Measurements from ENCODE around the gene CTAG1A.
"Not testable (repeated sequence)": the region's sequence is repeated elsewhere in the genome, so short reads cannot be mapped to it uniquely, and the experiment has no call there.

CTAG1A gene

DNA sequence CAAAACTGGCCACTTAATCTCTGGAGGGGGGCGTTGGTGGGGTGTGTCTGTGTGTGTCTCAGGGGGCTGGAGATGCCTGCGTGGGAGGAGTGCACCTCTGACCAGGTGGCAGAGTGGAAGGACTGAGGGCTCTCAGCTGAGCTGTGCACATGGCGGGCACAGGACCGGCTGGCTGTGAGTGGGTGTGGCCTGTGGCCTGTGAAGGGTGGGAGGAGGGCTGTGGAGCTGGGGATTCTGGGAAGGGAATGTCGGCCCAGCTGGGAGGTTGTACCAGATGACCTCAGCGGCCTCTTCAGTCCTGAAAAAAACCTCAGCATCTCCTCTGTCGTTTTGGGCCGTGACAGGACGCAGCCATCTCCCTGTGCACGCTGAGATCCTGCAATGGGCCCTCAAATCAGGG is 22.6 kb upstream of the CTAG1A start:
- DNase-seq (ENCODE audit: insufficient read length, low spot score); FAIRE-seq: not testable (repeated sequence)

DNA sequence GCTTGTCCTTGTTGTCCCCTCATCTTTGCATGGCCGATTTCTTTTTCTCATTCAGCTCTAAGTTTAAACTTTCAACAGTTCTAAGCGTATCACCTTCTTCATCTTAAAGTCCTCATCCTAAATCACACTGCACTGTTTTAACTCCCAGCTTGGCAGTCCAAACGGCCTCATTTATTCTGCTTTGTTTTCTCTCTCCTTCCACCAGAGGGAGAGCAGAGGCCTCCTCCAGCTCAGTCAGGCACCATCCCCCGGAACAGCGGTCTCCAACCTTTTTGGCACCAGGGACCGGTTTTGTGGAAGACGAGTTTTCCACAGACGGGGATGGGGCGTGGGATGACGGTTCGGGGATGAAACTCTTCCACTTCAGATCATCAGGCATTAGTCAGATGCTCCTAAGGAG is 14.6 kb upstream of the CTAG1A start:
- not testable (repeated sequence) for FAIRE-seq; DNase-seq (ENCODE audit: insufficient read length, low spot score)

DNA sequence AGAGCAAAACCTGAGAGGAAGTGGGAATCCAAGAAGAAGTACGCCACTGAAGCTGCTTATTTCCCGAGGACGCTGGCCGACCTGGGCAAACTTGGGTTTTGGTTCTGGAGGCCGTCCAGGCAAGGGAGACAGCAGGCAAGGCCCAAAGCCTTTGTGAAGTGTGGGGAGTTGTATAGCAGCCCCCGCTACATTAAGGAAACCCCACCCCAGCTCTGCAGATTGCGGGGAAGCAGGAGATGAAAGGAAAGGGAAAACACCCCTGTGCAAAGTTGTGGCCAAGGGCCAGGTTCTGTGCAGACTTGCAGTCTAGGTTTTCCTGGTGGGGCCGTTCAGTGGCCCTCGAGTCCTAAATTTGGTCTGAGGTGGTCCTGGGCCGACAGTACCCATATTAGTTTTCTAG is 11.9 kb upstream of the CTAG1A start:
- not testable (repeated sequence) for FAIRE-seq; DNase-seq (ENCODE audit: insufficient read length, low spot score)

DNA sequence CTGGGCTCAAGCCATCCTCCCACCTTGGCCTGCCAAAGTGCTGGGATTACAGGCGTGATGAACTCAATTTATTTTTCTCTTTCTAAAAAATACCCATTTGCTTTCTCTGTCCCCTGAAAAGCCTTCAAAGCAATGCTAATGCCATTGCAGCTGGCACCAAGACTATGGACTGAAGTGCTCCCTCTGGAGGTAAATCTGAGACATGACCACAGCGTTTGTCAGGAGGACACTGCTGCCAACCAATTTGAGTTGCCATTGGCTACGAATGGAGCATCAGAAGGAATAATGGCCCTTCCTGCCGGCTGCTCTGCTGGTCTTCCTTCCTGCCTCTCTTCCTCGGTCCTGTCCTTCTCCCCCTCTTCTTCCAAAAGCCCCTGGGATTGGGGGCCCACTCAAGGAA is 9.9 kb upstream of the CTAG1A start:
- peak; percentile 96 for FAIRE-seq
- DNase-seq (ENCODE audit: insufficient read length, low spot score) = not testable (repeated sequence)

DNA sequence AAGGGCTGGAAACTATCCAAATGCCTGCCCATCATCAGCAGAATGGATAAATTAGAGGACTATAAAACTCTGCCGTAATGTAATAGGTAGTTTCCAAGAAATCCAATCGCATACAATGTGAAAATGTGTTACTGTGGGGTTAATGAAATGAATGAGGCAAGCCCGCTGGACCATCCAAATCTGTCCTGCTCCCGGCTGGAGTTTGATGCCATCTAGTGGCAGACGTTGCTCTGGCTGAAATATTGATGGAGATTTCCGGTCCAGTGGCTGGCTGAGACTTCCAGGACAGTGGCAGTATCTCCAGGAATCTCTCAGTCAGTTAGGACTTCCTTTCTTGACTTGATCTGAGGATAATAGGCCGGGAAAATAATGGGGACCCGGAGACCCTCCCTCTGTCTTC is 1.9 kb upstream of the CTAG1A start:
- not testable (repeated sequence) for FAIRE-seq; DNase-seq (ENCODE audit: insufficient read length, low spot score)

DNA sequence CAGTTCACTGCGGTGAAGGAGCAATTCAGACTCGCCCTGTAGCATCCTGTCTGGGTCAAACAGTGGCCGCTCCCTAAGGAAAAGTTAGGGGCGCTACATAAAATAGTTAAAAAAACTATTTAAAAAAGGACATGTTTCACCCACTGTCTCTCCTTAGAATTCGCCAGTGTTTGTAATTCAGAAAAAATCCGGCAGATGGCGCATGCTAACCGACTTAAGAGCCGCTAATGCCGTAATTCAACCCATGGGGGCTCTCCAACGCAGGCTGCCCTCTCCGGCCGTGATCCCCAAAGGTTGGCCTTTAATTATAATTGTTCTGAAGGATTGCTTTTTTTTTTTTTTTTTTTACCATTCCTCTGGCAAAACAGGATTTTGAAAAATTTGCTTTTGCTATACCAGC is 5.5 kb downstream of the CTAG1A start:
- DNase-seq (ENCODE audit: insufficient read length, low spot score) = not testable (repeated sequence)
- FAIRE-seq = peak; percentile 28

DNA sequence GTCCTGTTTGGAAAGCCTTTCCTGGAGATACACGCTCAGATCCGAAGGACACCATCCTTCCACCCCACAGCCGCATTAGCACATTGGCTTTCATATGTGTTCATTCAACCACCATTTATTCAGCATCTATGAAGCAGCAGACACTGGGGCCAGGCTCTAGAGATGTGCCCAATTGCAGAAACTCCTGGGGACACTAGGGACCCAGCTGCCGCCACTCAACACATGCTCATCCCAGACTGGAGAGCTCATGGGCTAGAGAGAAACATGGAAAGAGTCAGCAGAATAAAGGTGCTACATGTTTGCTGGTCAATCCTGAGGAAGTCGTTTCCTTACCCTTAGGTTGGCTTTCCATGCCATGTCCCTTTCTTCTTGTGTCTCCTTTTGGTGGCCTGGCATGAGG is 7.6 kb downstream of the CTAG1A start:
- FAIRE-seq = no peak
- no peak for DNase-seq (ENCODE audit: insufficient read length, low spot score)

DNA sequence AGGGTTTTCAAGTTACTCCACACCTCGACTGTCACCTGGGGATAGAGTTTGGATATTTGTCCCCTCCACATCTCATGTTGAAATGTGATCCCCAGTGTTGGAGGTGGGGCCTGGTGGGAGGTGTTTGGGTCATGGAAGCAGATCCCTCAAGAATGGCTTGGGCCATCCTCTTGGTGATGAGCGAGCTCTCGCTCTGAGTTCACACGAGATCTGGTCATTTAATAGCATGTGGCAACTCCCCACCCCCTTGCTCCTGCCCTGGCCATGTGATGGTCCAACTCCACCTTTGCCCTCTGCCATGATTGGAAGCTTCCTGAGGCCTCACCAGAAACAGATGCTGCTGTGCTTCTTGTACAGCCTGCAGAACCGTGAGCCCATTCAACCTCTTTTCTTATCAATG is 8.3 kb downstream of the CTAG1A start:
- FAIRE-seq (no peak), DNase-seq (ENCODE audit: insufficient read length, low spot score) (no peak)

DNA sequence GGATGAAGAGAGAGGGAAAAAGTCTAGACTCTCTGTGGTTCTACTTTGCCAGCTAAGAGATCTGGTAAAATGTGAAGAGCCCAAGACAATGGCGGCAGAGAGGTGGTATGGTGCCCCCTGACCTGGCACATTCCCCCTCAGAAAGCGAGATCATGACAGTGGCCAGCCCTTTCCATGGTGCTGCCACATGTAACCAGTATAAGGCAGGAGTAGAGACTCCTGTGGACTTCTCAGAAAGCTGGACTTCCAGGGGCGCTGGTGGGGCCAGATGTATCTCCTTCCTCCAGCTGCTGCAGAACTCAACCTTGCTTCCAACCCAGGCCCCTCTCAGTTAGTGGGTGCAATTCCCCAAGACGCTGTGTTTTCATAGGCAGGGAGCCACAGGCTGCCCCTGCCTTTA is 9.6 kb downstream of the CTAG1A start:
- FAIRE-seq = no peak

DNA sequence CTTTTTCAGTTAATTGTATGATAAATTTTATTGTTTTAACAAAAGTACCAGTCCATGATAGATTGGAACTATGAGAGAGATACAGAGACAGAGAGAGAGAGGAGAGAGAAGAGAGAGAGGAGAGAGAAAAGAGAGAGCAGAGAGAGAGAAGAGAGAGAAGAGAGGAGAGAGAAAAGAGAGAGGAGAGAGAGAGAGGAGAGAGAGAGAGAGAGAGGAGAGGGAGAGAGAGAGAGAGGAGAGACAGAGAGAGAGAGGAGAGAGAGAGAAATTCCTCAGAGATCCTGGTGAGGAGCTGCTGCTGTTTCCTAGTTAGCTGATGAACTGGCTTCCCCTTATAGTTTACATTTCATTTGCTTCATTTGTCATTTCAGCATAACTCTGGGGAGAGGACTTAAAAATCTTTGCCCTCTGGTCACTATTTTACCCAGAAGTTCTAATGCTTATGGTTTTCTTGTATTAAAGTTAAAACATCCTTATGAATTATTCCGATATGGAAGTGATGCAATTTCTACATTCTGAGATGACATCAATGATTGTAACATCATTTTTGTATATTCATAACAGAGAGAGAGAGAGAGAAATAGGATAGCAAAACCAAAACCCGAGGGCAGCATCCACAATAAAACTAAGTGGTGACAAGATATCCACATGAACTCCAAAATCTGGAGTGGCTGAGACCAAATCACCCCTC is 10.8 kb downstream of the CTAG1A start:
- FAIRE-seq = no peak
- no peak for DNase-seq (ENCODE audit: insufficient read length, low spot score)

More for the DNA sequence above, 9.6 kb downstream of the CTAG1A start:
- no peak for DNase-seq (ENCODE audit: insufficient read length, low spot score)

DNA sequence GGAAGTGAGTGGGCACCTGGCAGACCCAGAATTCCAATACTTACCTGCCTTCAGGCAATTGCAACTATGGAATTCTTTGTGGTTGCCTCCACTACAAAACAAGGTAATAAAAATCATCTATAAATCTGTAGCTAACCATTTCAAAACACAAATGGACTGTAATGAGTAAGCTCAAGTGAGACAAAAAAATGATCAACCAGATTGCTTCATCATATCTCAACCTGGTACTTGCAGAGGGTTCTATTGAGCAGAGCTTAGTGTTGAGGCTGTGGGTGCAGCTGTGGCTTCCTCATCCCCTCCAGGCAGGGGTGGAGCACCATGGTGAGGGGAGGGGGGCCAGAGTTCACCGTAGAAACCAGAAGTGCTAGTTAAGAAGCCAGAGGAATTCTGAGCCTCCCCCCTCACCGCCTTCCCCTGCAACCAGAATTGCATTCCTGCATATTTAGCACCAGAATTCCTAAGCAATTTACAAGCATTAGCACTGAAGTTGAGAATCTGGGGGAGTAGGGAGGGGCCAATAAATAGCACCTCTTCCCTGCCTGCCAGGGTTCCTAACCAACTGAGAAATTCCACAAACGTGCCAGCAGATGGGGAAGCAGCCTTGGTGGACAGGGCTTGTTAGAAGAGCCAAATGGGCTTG is 11.5 kb downstream of the CTAG1A start:
- FAIRE-seq (no peak), DNase-seq (ENCODE audit: insufficient read length, low spot score) (peak; percentile 51)

DNA sequence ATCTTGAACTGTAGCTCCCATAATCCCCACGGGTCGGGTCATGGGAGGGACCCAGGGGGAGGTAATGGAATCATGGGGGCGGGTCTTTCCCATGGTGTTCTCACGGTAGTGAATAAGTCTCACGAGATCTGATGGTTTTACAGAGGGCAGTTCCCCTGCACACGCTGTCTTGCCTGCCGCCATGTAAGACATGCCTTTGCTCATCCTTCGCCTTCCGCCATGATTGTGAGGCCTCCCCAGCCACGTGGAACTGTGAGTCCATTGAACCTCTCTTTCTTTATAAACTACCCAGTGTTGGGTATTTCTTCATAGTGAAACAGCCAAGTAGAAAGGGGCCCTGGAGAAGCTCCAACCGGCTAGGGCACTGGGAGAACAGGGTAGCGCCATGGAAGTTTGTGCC is 12.3 kb downstream of the CTAG1A start:
- DNase-seq (ENCODE audit: insufficient read length, low spot score) (no peak), FAIRE-seq (no peak)

DNA sequence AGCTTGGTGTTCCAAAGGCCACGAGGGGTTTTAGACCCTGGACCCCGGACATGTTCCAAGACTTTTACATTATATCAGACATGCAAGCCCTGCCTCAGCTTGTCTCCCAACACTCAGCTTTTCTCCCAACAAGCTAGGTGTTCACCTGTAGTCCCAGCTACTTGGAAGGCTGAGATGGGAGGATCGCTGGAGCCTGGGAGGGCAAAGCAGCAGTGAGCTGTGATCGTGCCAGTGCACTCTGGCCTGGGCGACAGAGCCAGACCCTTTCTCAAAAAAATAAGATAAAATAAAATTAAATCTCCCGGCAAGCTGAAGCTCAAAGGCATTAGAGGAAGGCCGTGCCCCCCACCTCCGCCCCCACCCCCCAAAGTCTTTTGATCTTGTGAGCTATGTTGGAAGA is 13.7 kb downstream of the CTAG1A start:
- FAIRE-seq = no peak
- DNase-seq (ENCODE audit: insufficient read length, low spot score) = no peak

DNA sequence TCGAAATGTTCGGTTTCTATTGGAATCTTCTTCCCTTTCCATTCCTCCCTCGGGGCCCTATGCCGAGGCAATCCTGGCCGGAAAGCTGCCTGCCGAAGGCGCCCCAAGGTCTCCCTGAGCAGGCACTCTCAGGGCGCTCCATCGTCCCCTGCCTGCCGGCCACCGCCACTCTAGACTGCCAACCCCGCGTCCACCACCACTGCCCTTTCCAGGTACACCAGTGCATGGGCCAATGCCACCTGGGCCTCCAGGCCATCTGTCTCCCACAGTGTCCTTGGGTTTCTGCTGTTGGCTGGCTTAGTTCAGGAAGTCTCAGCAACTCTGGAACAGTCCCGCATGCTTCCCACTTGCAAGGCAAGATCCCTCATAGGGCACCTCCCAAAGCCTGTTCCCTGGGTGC is 14.6 kb downstream of the CTAG1A start:
- FAIRE-seq = no peak

DNA sequence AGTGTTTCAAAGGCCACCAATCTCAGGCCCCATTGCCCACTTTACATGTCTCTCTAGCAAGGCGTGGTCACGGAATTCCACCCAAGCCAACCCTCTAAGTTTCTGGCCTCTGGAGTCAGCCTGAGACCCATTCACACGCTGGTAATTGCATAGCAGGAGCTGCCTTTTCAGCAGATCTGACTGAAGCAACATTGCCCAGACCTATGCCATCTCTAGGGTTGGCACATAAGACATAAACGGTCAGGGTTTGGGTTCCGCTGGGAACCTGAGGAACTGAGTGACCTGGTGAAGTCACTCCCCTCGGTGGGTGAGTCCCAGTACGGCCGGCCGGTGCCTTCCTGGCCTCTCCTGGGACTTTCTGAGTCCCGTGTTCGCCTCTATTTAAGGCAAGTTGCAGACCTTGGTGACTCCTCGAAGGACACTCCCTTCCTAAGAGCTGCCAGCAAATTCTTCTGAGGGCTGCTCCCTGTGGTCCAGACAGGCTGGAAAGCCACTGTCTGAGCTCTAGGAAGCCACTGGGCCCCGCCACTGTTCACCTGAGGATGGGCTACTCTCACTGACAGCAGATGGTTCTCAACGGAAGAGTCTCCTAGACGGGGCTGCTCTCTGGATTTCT is 15.9 kb downstream of the CTAG1A start:
- no peak for FAIRE-seq
- no peak for DNase-seq (ENCODE audit: insufficient read length, low spot score)

More for the DNA sequence above, 14.6 kb downstream of the CTAG1A start:
- DNase-seq (ENCODE audit: insufficient read length, low spot score) = no peak

DNA sequence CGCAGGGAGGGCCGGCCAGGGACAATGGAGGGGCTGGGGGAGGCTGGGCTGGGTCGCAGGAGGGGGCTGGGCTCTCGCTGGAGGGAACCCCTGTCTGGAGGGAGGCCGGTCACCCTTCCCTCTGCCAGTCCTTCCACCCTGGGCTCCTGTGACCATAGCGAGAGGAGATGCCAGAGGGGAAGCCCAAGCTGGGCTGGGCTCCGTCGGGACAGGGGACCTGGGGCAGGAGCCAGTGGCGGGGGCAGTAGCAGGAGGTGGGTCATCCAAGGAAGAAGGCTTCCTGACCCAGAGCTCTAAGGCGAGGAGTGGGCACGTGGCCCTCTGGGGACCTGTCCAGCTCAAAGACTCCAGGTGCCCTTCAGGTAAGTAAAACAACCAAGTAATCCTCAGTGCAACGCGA is 17.3 kb downstream of the CTAG1A start:
- DNase-seq (ENCODE audit: insufficient read length, low spot score) (no peak), FAIRE-seq (no peak)

DNA sequence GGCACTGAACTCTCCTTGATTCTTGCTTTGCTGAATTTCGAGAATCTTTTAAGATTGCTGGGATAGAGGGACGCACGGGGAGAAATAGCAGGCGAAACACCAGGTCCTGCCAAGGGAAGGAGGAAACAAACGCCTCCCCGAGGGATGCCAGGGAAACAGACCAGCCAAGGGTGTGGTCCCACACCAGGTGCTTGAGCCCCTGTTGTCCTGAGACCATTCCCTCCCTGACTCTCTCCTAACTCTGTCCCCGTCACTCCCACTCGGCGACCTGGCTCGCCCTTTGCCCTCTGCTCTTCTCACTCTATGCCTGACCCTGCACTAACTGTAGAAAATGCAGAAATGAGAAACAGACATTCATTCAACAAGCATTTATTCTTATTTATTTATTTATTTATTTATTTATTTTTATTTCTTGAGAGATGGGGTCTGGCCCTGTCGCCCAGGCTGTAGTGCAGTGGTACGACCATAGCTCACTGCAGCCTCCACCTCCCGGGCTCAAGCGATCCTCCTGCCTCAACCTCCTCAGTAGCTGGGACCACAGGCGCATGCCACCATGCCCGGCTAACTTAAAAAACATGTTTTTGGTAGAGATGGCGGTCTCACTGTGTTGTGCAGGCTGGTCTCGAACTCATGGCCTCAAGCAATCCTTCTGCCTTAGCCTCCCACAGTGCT is 18.0 kb downstream of the CTAG1A start:
- FAIRE-seq (no peak), DNase-seq (ENCODE audit: insufficient read length, low spot score) (no peak)

DNA sequence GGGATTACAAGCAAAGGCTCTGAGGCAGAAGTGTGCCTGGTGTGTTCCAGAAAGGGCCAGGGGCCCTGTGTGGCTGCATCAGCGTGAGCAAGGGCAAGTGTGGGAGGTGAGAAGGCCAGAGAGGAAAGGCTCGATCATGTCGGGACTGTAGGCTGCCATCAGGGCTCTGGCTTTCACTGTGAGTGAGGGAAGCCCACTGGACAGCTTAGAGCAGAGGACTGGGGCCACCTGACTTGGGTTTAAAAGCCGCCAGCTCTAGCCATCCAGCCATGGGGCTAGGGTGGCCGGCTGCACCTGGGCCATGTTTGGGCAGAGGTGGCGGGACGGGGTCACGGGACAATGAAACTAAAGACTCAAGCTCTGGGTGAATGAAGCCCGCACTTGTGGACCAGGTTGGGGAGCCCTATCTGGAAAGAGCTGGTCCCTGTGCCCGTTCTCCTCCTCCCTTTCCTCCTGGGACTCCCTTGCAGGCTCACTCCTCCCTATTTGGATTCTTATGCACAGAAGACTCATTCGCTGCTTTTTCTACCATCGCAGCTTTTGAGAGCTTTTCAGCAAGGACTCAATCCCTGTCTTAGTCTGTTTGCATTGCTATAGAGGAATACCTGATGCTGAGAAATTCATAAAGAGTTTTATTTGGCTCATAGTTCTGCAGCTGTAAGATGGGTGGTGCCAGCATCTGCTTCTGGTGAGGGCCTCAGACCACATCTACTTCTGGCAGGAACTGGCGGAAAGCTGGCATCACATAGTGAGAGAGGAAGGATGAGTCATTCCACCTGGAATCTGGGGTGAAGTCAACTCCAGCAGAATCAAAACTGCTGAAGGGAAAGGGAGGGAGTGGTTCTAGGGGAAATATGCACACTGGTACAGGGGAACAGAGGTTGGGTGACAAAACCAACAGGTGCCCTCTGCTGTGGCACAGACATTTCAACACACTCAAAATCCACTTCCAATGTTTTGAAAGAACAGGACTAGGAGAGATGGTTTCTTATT is 18.8 kb downstream of the CTAG1A start:
- FAIRE-seq = no peak
- peak; percentile 59 for DNase-seq (ENCODE audit: insufficient read length, low spot score)

DNA sequence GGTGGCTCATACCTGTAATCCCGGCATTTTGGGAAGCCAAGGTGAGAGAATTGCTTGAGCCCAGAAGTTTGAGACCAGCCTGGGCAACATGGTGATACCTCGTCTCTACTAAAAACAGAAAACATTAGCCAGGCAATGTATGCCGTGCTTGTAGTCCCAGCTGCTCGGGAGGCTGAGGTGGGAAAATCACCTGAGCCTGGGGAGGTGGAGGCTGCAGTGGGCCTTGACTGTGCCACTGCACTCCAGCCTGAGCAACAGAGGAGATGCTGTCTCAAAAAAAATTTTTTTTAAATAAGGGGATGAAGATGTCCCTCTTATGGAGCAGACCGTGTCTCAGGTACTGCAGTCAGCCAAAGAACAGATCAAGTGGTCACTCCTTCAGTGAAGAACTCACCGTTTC is 20.6 kb downstream of the CTAG1A start:
- FAIRE-seq (no peak), DNase-seq (ENCODE audit: insufficient read length, low spot score) (no peak)

DNA sequence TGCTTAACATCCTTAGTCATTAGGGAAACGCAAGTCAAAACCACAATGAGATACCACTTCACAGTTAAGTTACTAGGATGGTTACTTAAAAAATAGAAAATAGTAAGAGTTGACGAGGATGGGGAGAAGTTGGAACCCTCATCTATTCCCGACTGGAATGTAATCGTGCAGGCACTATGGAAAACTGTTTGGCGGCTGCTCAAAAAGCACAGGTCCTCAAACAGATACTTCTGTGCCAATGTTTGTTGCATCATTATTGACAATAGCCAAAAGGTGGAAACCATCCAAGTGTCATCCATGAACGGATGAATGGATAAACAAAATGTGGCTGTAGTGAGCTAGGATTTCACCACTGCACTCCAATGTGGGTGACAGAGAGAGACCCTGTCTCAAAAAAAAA is 22.4 kb downstream of the CTAG1A start:
- FAIRE-seq = no peak

More for the DNA sequence above, 22.4 kb downstream of the CTAG1A start:
- no peak for DNase-seq (ENCODE audit: insufficient read length, low spot score)

Data from HTR-8/SVneo (cell line).